ENCODE data around the gene ATP6V0A1.

DNA sequence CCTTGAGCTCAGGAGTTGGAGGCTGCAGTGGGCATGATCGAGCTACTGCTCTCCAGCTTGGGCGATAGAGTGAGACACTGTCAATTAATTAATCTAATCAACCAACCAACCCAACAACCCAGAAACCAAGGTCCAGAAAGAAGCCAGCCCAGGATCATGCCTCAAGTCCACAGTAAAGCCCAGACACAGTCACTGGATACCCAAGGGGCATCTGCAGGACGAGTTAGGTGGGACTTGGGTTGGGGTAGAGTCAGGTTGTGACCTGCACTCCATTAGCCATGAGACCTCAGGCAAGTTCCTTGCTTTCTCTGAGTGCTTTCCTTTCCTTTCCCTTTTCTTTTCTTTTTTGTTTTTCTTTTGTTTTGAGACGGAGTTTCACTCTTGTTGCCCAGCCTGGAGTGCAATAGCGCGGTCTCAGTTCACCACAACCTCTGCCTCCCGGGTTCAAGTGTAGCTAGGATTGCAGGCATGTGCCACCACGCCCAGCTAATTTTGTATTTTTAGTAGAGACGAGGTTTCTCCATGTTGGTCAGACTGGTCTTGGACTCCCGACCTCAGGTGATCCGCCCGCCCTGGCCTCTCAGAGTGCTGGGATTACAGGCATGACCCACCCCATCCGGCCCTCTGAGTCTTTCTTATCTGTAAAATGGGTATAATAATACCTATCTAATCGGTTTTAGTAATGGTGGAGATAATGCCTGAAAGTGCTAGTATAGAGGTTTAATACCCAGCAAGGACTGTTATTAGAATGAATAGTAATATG is 90.5 kb downstream of the ATP6V0A1 start:
- TF ChIP-seq, protein P1, sequence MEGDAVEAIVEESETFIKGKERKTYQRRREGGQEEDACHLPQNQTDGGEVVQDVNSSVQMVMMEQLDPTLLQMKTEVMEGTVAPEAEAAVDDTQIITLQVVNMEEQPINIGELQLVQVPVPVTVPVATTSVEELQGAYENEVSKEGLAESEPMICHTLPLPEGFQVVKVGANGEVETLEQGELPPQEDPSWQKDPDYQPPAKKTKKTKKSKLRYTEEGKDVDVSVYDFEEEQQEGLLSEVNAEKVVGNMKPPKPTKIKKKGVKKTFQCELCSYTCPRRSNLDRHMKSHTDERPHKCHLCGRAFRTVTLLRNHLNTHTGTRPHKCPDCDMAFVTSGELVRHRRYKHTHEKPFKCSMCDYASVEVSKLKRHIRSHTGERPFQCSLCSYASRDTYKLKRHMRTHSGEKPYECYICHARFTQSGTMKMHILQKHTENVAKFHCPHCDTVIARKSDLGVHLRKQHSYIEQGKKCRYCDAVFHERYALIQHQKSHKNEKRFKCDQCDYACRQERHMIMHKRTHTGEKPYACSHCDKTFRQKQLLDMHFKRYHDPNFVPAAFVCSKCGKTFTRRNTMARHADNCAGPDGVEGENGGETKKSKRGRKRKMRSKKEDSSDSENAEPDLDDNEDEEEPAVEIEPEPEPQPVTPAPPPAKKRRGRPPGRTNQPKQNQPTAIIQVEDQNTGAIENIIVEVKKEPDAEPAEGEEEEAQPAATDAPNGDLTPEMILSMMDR (IDR thresholded peaks at IDR 0.05; ENCODE audit: low read depth, low read length), result no peak
- TF ChIP-seq POLR2A (IDR thresholded peaks at IDR 0.05; ENCODE audit: extremely low read depth, insufficient read length) (no peak), MAX (IDR thresholded peaks at IDR 0.05; ENCODE audit: low read depth, low read length) (no peak)

Measured in NB4 (cell line).